ENCODE measurements around the gene FLVCR2. TPM values are rescaled to one million over a fixed set of nuclear protein-coding genes. Genes with fewer than 3 reads are reported as not detected.

FLVCR2 gene
- total and polyA plus RNA-seq, 2 of the 13 experiments (the other 11 are each of a cell fraction or from before 2014, with no cell fraction given), result 9.9 to 10.5 TPM

- TF ChIP-seq ZNF674 (CRISPR knock-in tag; IDR thresholded peaks at IDR 0.05; ENCODE audit: low read depth), result no peak
- TF ChIP-seq GLI4 (CRISPR knock-in tag; IDR thresholded peaks at IDR 0.05; ENCODE audit: borderline replicate concordance), result no peak
- peak; percentile 73 for TF ChIP-seq FOXA1 (IDR thresholded peaks at IDR 0.05)
- TF ChIP-seq FOXA1 (CRISPR knock-in tag; IDR thresholded peaks at IDR 0.05), result peak; percentile 65
- no peak for TF ChIP-seq ZNF205 (CRISPR knock-in tag; IDR thresholded peaks at IDR 0.05)
- TF ChIP-seq GTF3A (CRISPR knock-in tag; conservative IDR thresholded peaks at IDR 0.05), result no peak
- TF ChIP-seq PAWR (CRISPR knock-in tag; IDR thresholded peaks at IDR 0.05; ENCODE audit: borderline replicate concordance), result no peak
- TF ChIP-seq, protein P1, sequence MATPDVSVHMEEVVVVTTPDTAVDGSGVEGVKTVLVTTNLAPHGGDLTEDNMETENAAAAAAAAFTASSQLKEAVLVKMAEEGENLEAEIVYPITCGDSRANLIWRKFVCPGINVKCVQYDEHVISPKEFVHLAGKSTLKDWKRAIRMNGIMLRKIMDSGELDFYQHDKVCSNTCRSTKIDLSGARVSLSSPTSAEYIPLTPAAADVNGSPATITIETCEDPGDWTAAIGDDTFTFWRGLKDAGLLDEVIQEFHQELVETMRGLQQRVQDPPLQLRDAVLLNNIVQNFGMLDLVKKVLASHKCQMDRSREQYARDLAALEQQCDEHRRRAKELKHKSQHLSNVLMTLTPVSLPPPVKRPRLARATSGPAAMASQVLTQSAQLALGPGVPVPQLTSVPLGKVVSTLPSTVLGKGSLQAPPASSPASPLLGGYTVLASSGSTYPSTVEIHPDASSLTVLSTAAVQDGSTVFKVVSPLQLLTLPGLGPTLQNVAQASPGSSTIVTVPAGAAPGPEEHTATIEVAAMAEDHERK (CRISPR knock-in tag; IDR thresholded peaks at IDR 0.05; ENCODE audit: low read depth), result no peak
- no peak for TF ChIP-seq RFX5 (IDR thresholded peaks at IDR 0.05; ENCODE audit: low read depth, low read length)
- TF ChIP-seq GTF2F1 (IDR thresholded peaks at IDR 0.05; ENCODE audit: low read length), result no peak
- TF ChIP-seq FOXK2 (IDR thresholded peaks at IDR 0.05), result no peak
- TF ChIP-seq ZFP41 (CRISPR knock-in tag; IDR thresholded peaks at IDR 0.05; ENCODE audit: borderline replicate concordance), result no peak
- TF ChIP-seq, protein P2, sequence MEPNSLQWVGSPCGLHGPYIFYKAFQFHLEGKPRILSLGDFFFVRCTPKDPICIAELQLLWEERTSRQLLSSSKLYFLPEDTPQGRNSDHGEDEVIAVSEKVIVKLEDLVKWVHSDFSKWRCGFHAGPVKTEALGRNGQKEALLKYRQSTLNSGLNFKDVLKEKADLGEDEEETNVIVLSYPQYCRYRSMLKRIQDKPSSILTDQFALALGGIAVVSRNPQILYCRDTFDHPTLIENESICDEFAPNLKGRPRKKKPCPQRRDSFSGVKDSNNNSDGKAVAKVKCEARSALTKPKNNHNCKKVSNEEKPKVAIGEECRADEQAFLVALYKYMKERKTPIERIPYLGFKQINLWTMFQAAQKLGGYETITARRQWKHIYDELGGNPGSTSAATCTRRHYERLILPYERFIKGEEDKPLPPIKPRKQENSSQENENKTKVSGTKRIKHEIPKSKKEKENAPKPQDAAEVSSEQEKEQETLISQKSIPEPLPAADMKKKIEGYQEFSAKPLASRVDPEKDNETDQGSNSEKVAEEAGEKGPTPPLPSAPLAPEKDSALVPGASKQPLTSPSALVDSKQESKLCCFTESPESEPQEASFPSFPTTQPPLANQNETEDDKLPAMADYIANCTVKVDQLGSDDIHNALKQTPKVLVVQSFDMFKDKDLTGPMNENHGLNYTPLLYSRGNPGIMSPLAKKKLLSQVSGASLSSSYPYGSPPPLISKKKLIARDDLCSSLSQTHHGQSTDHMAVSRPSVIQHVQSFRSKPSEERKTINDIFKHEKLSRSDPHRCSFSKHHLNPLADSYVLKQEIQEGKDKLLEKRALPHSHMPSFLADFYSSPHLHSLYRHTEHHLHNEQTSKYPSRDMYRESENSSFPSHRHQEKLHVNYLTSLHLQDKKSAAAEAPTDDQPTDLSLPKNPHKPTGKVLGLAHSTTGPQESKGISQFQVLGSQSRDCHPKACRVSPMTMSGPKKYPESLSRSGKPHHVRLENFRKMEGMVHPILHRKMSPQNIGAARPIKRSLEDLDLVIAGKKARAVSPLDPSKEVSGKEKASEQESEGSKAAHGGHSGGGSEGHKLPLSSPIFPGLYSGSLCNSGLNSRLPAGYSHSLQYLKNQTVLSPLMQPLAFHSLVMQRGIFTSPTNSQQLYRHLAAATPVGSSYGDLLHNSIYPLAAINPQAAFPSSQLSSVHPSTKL (CRISPR knock-in tag; IDR thresholded peaks at IDR 0.05), result peak; percentile 77
- no peak for TF ChIP-seq ZNF703 (CRISPR knock-in tag; IDR thresholded peaks at IDR 0.05; ENCODE audit: borderline replicate concordance)
- TF ChIP-seq ZMYM2 (CRISPR knock-in tag; IDR thresholded peaks at IDR 0.05), result no peak
- peak; percentile 78 for TF ChIP-seq CREB1 (IDR thresholded peaks at IDR 0.05)
- peak; percentile 48 for TF ChIP-seq CREB1 (CRISPR knock-in tag; IDR thresholded peaks at IDR 0.05)
- TF ChIP-seq, protein P3, sequence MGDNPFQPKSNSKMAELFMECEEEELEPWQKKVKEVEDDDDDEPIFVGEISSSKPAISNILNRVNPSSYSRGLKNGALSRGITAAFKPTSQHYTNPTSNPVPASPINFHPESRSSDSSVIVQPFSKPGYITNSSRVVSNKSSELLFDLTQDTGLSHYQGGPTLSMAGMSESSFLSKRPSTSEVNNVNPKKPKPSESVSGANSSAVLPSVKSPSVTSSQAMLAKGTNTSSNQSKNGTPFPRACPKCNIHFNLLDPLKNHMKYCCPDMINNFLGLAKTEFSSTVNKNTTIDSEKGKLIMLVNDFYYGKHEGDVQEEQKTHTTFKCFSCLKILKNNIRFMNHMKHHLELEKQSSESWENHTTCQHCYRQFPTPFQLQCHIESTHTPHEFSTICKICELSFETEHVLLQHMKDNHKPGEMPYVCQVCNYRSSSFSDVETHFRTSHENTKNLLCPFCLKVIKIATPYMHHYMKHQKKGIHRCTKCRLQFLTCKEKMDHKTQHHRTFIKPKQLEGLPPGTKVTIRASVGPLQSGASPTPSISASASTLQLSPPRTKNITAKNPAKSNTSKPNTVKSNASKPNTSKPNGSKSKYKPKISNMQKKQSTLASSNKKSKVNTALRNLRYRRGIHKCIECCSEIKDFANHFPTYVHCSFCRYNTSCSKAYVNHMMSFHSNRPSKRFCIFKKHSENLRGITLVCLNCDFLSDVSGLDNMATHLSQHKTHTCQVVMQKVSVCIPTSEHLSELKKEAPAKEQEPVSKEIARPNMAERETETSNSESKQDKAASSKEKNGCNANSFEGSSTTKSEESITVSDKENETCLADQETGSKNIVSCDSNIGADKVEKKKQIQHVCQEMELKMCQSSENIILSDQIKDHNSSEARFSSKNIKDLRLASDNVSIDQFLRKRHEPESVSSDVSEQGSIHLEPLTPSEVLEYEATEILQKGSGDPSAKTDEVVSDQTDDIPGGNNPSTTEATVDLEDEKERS (CRISPR knock-in tag; IDR thresholded peaks at IDR 0.05), result no peak
- TF ChIP-seq ZNF546 (CRISPR knock-in tag; conservative IDR thresholded peaks at IDR 0.05), result no peak
- TF ChIP-seq ZNF670 (CRISPR knock-in tag; IDR thresholded peaks at IDR 0.05; ENCODE audit: borderline replicate concordance), result no peak
- TF ChIP-seq ZNF781 (CRISPR knock-in tag; IDR thresholded peaks at IDR 0.05; ENCODE audit: borderline replicate concordance, not compliant biosample characterization), result no peak
- TF ChIP-seq ZNF383 (CRISPR knock-in tag; IDR thresholded peaks at IDR 0.05; ENCODE audit: borderline replicate concordance), result no peak
- no peak for TF ChIP-seq ZNF597 (CRISPR knock-in tag; IDR thresholded peaks at IDR 0.05)
- no peak for TF ChIP-seq HHEX (CRISPR knock-in tag; IDR thresholded peaks at IDR 0.05)
Measured at GRCh38 chr14:75643985-75644384, 65.6 kb downstream of the FLVCR2 start (continued).

Data from HepG2 (cell line).